LHCN-M2 (cell line): Measurements from ENCODE around the gene PICK1. TPM values are rescaled to one million over a fixed set of nuclear protein-coding genes. Genes with fewer than 3 reads are reported as not detected.
"Not testable (repeated sequence)": the region's sequence is repeated elsewhere in the genome, so short reads cannot be mapped to it uniquely, and the experiment has no call there.

Experiments used
- DNase-seq: peaks from one replicate; pipeline ENCODE4 v3.0.0-alpha.2; 2012; ENCODE audit warnings: low read depth
- total RNA-seq: library from RNA; depleted of rRNA; stranded (reverse); fragments of >200 nt; gene quantifications from 2 replicates; pipeline ENCODE4 v1.2.3, GENCODE V29; 2014

PICK1 gene
- total RNA-seq, 1 experiment from 2014 or later = 5.2 TPM

- DNase-seq = no peak
These were observed 17.2 kb downstream of the PICK1 start for GRCh38 chr22:38074181-38075104.

GRCh38 chr22:38075105-38075825 is 18.1 kb downstream of the PICK1 start:
- DNase-seq = no peak

GRCh38 chr22:38075961-38076360 is 18.8 kb downstream of the PICK1 start:
- DNase-seq = no peak

- no peak for DNase-seq
These were observed 19.9 kb downstream of the PICK1 start for GRCh38 chr22:38077096-38077495.

DNA sequence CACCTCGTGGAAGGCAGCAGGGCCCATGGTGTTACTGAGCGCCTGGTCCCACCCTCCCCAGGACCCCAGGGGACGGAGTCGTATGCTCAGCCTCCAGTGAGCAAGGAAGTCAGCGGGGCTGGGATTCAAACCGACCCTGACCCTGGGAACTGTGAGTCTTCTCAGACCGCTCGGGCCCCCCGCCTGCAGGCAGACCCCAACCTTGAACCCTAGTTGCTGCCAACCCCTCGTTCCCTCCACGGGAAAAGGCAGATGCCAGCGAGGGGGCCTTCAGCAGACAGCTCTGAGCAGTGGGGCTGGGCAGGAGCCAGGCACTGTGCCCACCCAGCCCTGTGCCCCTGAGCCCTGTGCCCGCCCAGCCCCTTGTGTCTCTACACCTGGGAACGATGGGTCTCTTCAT is 20.4 kb downstream of the PICK1 start:
- DNase-seq = no peak

DNA sequence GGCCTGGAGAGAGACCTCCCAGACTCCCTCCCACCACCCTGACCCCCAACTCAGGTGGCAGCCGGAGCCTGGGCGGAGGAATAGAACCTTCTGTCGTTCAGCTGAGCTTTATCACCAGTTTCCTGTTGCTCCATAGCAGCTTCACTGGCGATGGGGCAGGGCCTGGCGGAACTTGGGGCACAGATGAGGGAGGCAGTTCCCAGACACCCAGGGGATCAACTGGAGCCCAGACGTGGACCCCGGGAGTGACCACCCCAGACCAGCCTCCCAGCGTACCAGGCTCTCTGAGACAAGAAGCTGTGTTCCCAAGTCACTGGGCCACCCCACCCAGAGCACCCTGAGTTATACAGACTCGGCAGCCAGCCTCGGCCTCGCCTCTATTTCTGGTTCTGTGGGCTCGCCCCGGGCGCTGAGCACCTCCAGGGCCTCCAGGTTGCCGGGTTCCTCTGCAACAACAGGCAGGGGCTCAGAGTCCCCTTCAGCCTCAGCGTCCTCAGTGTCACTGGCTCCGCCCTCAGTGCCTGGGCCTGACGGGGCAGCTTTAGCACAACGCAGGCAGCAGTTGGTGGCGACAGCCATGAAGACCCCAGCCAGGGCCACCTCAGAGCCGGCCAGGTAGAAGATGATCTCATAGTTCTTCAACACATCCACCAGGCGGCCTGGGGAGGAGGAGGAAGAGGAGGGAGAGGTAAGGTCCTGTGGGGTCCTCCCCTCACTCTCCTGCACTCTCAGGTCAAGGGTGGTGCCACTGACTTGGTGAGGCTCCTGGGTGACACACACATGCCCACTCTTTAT is 21.0 kb downstream of the PICK1 start:
- no peak for DNase-seq

GRCh38 chr22:38079208-38079607 is 22.0 kb downstream of the PICK1 start:
- not testable (repeated sequence) for DNase-seq

DNA sequence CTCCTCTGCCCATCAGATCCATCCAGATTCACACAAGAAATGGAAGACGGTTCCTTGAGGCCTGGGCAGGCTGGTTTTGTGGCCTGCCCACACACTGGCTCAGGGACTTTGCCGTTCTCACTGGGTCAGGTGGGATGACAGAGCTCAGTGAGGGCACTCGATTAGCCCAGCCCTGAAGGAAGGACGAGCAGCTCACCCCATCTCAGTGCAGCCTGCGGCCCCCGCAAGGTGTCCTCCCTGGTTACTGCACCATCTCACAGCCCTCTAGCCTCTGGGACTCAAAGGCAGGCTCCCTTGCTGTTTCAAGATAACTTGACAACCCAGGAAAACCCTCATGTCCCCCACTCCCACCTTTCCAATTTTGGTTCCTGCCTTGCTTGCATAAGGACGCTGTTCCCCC is 22.6 kb downstream of the PICK1 start:
- no peak for DNase-seq

GRCh38 chr22:38080474-38080849 is 23.3 kb downstream of the PICK1 start:
- no peak for DNase-seq

DNA sequence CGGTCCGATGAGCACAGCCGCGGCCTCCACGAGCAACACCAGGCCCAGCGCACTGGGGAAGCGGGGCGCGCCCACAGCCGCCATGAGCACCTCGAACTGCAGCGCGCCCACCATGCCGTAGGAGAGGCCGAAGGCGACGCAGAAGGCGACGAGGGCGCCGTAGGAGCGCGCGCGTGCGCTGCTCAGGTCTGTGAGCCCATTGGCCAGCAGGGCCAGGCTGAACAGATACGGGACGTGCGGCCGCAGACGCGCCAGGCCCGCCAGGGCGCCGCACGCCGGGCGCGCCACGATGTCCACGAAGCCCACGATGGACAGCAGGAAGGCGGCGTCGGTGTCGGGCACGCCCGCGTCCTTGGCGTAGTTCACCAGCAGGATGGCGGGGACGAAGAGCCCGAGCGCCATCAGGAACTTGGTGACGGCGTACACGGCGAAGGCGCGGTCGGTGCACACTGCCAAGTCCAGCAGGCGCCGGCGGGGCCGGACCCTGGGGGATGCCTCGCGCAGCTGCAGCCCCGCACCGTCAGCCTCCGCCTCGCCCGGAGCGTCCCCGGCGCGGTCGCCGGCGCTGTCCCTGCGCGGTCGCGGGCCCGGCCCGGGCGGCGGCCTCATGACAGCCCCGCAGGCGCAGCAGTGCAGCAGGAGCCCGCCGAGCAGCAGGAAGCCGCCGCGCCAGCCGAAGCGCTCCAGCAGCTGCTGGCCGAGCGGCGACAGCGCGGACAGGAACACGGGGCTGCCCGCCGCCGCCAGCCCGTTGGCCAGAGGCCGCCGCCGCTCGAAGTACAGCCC is 23.8 kb downstream of the PICK1 start:
- no peak for DNase-seq

- DNase-seq = no peak
These were observed 24.4 kb downstream of the PICK1 start for GRCh38 chr22:38081636-38081940.

- no peak for DNase-seq
These were observed 25.0 kb downstream of the PICK1 start for GRCh38 chr22:38081941-38082828.

DNA sequence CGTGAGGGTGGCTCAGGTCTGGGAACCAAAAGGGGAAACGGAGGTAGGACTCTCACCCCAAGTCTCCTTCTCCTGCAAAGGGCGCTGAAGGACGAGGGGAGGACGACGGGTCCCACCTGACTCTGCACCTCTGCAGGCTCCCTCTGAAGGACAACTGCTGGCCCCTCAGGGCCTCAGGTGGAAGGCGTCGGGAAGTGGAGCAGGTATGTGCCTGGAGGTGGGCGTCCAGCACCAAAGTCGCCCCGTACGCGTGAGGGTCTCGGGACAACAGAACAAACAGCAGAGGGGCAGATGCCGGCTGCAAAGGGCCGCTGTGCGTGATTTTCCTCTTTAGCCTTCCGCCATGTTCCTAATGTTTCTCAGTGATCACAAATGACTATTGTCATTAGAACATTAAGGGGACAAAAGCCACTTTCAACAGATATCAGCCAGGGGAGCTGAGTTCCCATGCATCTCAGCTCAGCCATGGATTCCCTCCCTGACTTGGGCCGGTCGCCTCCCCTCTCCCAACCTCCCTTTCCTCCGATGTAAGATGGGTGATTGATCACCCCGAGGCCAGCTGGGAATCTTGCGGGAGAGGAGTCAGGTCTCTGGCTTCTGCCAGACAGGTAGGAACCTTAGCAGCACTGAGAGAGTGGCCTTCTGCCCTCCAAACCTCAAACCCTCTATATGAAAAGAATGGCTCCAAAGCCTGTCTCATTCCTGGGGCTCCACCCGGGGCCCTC is 25.9 kb downstream of the PICK1 start:
- DNase-seq = no peak

GRCh38 chr22:38083931-38084631 is 26.9 kb downstream of the PICK1 start, which contains the start of gene SLC16A8:
SLC16A8 (minus strand) TSS chr22:38084184; CDS start chr22:38082873, 1,311 bp downstream.
- no peak for DNase-seq

DNA sequence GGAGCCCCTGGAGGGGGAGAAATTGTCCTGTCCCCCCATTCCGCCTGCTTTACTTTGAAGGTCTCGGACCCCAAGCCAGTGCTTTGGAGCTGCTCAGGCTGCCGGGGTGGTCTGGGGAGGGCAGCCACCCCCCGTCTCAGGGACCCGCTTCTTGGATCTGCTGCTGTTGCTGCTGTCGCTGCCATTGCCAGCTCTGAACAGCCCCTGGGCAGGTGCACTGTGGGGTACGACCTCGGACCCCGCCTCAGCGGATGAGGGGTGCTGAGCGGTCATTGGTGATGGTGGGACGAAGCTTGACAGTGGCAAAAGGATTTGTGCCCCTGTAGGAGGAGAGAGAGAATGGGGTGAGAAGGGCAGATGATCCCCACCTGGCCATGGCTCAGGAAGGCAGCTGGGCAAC is 27.9 kb downstream of the PICK1 start:
- no peak for DNase-seq

DNA sequence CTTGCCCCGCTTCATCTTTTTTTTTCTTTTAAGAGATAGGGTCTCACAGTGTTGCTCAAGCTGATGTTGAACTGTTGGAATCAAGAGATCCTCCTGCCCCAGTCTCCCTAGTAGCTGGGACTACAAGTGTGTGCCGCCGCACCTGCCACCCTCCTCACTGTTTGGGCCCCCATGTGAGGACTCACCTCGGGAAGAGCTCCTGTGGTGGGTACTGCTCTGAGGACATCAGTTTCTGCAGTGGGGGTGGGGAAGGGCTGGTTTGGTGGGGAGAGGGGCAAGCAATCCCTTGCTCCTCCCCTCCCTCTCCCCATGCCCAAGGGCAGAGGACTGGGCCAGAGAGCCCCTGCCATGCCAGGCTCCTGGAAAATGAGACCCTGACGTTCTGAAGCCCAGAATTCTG is 28.3 kb downstream of the PICK1 start:
- DNase-seq = no peak

- no peak for DNase-seq
These were observed 29.0 kb downstream of the PICK1 start for GRCh38 chr22:38086001-38086845.

DNA sequence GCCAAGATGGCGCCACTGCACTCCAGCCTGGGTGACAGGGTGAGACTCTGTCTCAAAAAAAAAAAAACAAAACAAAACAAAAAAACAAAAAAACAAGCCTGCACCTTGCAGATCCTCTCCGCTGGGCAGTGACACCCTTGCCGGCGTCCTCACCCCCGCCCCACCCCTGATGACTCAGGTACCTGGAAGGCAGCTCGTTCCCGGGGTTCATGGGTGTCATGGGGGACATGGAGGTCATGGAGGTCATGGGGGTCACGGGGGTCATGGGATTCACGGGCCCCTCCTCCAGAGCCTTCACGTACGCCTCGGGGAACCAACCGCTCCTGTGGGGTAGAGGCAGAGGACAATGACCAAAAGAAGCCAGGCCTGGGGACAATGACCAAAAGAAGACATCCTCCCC is 29.7 kb downstream of the PICK1 start:
- no peak for DNase-seq
